ENCODE data around the gene HSD17B11. TPM values are rescaled to one million over a fixed set of nuclear protein-coding genes. Genes with fewer than 3 reads are reported as not detected.
"Not testable (repeated sequence)": the region's sequence is repeated elsewhere in the genome, so short reads cannot be mapped to it uniquely, and the experiment has no call there.

The HSD17B11 gene
- total RNA-seq, 1 donor from 2014 or later = 94.5 TPM

DNA sequence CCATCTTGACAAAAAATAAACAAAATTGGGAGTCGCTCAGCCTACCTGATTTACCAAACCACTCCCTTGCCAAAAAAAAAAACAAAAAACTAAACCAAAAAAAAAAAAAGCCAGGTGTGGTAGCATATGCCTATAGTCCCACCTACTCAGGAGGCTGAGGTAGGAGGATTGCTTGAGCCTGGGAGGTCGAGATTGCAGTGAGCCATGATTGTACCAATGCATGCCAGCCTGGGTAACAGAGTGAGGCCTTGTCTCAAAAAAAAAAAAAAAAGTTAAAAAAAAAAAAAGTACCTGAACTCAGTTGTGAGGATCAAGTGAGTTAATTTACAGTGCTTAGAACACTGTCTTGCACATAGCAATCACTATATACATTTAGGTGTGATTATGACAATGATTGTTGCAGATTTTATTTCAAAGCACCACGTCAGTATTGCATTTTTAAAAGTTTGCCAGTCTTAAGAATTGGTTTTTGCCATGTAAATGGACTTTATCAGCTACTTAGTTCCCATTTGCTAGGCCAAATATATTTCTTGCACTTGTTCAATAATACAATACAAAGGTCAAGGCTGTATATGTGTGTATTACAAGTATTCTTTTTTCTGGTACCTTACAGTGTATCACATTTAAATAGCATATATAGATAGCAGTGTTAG, 36.0 kb upstream of the HSD17B11 start:
- H3K27me3 ChIP-seq = no peaks in the 10 kb centered on the region
- H3K36me3 ChIP-seq = no peaks in the 10 kb centered on the region
- TF ChIP-seq, protein P1, sequence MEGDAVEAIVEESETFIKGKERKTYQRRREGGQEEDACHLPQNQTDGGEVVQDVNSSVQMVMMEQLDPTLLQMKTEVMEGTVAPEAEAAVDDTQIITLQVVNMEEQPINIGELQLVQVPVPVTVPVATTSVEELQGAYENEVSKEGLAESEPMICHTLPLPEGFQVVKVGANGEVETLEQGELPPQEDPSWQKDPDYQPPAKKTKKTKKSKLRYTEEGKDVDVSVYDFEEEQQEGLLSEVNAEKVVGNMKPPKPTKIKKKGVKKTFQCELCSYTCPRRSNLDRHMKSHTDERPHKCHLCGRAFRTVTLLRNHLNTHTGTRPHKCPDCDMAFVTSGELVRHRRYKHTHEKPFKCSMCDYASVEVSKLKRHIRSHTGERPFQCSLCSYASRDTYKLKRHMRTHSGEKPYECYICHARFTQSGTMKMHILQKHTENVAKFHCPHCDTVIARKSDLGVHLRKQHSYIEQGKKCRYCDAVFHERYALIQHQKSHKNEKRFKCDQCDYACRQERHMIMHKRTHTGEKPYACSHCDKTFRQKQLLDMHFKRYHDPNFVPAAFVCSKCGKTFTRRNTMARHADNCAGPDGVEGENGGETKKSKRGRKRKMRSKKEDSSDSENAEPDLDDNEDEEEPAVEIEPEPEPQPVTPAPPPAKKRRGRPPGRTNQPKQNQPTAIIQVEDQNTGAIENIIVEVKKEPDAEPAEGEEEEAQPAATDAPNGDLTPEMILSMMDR (IDR thresholded peaks at IDR 0.05) = no peak
- TF ChIP-seq POLR2A (IDR thresholded peaks at IDR 0.05) (no peak), POLR2AphosphoS5 (IDR thresholded peaks at IDR 0.05; ENCODE audit: insufficient read depth in 1 of 2, low read depth in 1 of 2) (no peak)
- DNase-seq (ENCODE audit: extremely low spot score in 2 of 2) = no peak
- peaks cover 52% of the 10 kb centered on the region for H3K4me1 ChIP-seq
- intact Hi-C loops (cut with DNase I) = no loop called here
- no peak overlapping the region for H3K27ac ChIP-seq
- H3K4me3 ChIP-seq = no peak overlapping the region
- H3K9me3 ChIP-seq = no peaks in the 10 kb centered on the region

DNA sequence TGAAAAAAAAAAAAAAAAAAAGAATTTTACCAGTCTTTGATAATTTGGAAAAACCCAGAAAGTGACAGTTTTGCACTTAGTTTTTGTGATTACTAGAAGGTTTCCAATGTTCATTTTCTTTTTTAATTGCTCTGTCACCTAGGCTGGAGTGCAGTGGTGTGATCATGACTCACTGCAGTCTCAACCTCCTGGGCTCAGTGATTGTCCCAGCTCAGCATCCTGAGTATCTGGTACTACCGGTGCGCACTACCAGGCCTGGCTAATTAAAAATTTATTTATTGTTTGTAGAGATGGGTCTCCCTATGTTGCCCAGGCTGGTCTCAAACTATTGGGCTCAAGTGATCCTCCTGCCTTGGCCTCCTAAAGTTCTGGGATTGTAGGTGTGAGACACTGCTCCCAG, 34.7 kb upstream of the HSD17B11 start:
- H3K4me3 ChIP-seq = no peak overlapping the region
- TF ChIP-seq, protein P1 (IDR thresholded peaks at IDR 0.05) = no peak
- TF ChIP-seq POLR2A (IDR thresholded peaks at IDR 0.05) = no peak
- TF ChIP-seq POLR2AphosphoS5 (IDR thresholded peaks at IDR 0.05; ENCODE audit: insufficient read depth in 1 of 2, low read depth in 1 of 2) = no peak
- no peak for DNase-seq (ENCODE audit: extremely low spot score in 2 of 2)
- H3K27me3 ChIP-seq = no peaks in the 10 kb centered on the region
- no peaks in the 10 kb centered on the region for H3K36me3 ChIP-seq
- intact Hi-C loops (cut with DNase I) = no loop called here
- H3K4me1 ChIP-seq = peaks cover 62% of the 10 kb centered on the region
- H3K27ac ChIP-seq = no peak overlapping the region
- no peaks in the 10 kb centered on the region for H3K9me3 ChIP-seq

DNA sequence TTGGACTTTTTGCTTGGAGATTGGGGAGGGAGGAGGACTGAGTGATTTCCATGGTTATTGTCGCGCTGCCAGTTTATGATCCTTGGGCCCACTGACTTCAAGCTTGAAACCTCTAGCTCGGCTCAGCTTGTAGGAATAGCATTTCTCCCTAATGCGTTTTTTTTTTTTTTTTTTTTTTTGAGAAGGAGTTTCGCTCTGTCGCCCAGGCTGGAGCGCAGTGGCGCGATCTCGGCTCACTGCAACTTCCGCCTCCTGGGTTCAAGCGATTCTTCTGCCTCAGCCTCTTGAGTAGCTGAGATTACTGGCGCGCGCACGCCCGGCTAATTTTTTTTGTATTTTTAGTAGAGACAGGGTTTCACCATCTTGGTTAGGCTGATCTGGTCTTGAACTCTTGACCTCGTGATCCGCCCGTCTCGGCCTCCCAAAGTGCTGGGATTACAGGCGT, 33.1 kb upstream of the HSD17B11 start:
- H3K27me3 ChIP-seq; H3K36me3 ChIP-seq; DNase-seq (ENCODE audit: extremely low spot score in 2 of 2); intact Hi-C loops (cut with DNase I); H3K9me3 ChIP-seq: not testable (repeated sequence)
- peak overlapping the region; percentile 95 for H3K27ac ChIP-seq
- peak overlapping the region; percentile 64 to 91 for H3K4me3 ChIP-seq
- H3K4me1 ChIP-seq = peaks cover 53% of the 10 kb centered on the region

- no peak for DNase-seq (ENCODE audit: extremely low spot score in 2 of 2)
- intact Hi-C loops (cut with DNase I) = no loop called here
- H3K9me3 ChIP-seq = no peaks in the 10 kb centered on the region
- TF ChIP-seq, protein P1 (IDR thresholded peaks at IDR 0.05) = no peak
- TF ChIP-seq POLR2AphosphoS5 (IDR thresholded peaks at IDR 0.05; ENCODE audit: insufficient read depth in 1 of 2, low read depth in 1 of 2) (no peak), POLR2A (IDR thresholded peaks at IDR 0.05) (no peak)
- H3K36me3 ChIP-seq = no peaks in the 10 kb centered on the region
- H3K27ac ChIP-seq = peak overlapping the region; percentile 95
- H3K27me3 ChIP-seq = no peaks in the 10 kb centered on the region
- H3K4me3 ChIP-seq = peak overlapping the region; percentile 64 to 91
- peaks cover 53% of the 10 kb centered on the region for H3K4me1 ChIP-seq
These were observed 32.5 kb upstream of the HSD17B11 start for GRCh38 chr4:87423317-87424098.

DNA sequence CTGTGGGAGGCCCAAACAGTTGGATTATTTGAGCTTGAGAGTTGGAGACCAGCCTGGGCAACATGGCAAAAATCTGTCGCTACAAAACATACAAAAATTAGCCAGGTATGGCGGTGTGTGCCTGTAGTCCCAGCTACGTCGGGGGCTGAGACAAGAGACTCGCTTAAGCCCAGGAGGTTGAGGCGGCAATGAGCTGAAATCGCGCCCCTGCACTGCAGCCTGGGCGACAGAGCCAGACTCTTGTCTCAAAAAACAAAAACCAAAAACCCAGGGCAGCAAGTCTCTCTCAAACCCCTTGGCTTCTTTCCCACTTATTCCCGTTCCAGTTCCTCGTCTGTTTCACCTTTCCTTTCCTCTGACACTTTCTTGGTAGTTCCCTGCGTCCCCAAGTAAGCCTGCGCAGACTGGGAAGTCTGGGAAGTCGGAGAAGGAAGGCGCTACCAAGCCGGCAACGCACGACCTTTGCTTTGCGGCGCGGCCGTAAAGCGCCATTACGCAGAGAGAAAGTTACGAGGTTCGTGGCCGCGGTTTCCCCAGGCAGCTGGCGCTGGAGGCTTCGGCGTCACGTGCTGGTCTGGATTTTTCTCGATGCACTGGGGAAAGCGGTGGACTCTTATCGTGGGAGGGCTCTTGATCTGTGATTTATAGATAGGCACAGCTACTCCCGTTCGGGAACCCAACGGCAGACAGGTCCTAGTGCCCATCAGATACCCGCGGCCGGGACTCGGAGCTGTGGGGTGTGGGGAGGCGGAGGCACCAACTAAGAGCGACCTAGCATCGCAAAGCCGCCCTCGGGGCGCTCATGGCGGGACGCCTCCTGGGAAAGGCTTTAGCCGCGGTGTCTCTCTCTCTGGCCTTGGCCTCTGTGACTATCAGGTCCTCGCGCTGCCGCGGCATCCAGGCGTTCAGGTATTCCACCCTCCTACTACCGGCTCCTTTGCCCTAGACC, 31.4 kb upstream of the HSD17B11 start, which contains the start of gene NUDT9:
Gene NUDT9, plus strand, starts transcription at position 470 of the 949 bp plus-strand sequence. Its CDS starts 333 bp downstream, at position 803.
- intact Hi-C loops (cut with DNase I) = no loop called here
- peak in 1 of 2 donors; percentile 97 for DNase-seq (ENCODE audit: extremely low spot score in 2 of 2)
- Histone ChIP-seq H3K9me3 (no peaks in the 10 kb centered on the region), H3K36me3 (no peaks in the 10 kb centered on the region), H3K4me3 (peak within 1 kb of the TSS; percentile 64 to 91), H3K27me3 (no peaks in the 10 kb centered on the region), H3K4me1 (peaks cover 47% of the 10 kb centered on the region), H3K27ac (peak within 1 kb of the TSS; percentile 95)
- TF ChIP-seq POLR2AphosphoS5 (IDR thresholded peaks at IDR 0.05; ENCODE audit: insufficient read depth in 1 of 2, low read depth in 1 of 2) (peak; percentile 97 to 98), POLR2A (IDR thresholded peaks at IDR 0.05) (peak in 1 of 2 donors; percentile 75)
- TF ChIP-seq, protein P1 (IDR thresholded peaks at IDR 0.05) = peak in 1 of 3 experiments; percentile 13
